ENCODE measurements around the gene PTCD1.

The PTCD1 gene

GRCh38 chr7:99459087-99459486 lies 20.5 kb upstream of the PTCD1 start:
- peak; percentile 31 for DNase-seq
- H3K9ac ChIP-seq (ENCODE audit: low read length), result no peak overlapping the region
- no peak overlapping the region for H3K27ac ChIP-seq (ENCODE audit: low read length, poor library complexity, severe bottlenecking)
- no peaks in the 10 kb centered on the region for H3K27me3 ChIP-seq (ENCODE audit: control insufficient read depth in 1 of 2, insufficient read depth in 1 of 2, low read length in 2 of 2)
- H3K23ac ChIP-seq (ENCODE audit: low read length in 2 of 2), result no peak overlapping the region
- no peak overlapping the region for H3K18ac ChIP-seq (ENCODE audit: low read depth in 1 of 2, low read length in 2 of 2)
- no peak overlapping the region for H2BK5ac ChIP-seq (ENCODE audit: low read depth, low read length, poor library complexity, severe bottlenecking)
- H3K4me1 ChIP-seq (ENCODE audit: control insufficient read depth, insufficient read depth, low read depth, low read length), result peaks cover 5% of the 10 kb centered on the region
- H2AK5ac ChIP-seq (ENCODE audit: low read length, severe bottlenecking), result no peak overlapping the region
- H3K36me3 ChIP-seq (ENCODE audit: control insufficient read depth in 1 of 2, insufficient read depth in 2 of 2, low read depth in 1 of 2, low read length in 2 of 2), result peaks cover 65 to 78% of the 10 kb centered on the region in 2 experiments
- no peak overlapping the region for H4K91ac ChIP-seq (ENCODE audit: low read length)
- peaks cover 17% of the 10 kb centered on the region for H3K79me1 ChIP-seq (replicated peaks; ENCODE audit: low read length, poor library complexity, severe bottlenecking)
- no peak overlapping the region for H2BK120ac ChIP-seq (ENCODE audit: low read depth, low read length)
- H3K14ac ChIP-seq (ENCODE audit: low read length in 2 of 2), result no peak overlapping the region
- no peak overlapping the region for H2AFZ ChIP-seq (ENCODE audit: low read depth, low read length)
- H4K8ac ChIP-seq (ENCODE audit: low read length), result no peak overlapping the region
- H2BK15ac ChIP-seq (ENCODE audit: low read depth, poor library complexity, severe bottlenecking), result no peak overlapping the region
- H3K4me3 ChIP-seq (ENCODE audit: insufficient read depth in 1 of 2, low read depth in 1 of 2, low read length in 2 of 2), result no peak overlapping the region
- H3K4ac ChIP-seq (ENCODE audit: low read depth in 1 of 2, low read length in 2 of 2), result no peak overlapping the region
- H3K9me3 ChIP-seq (ENCODE audit: control insufficient read depth, low read length), result no peaks in the 10 kb centered on the region
- no peak overlapping the region for H2BK12ac ChIP-seq (ENCODE audit: low read length in 2 of 2)
- WGBS, result 96% methylated on average over 8 of the region's 8 CpGs
- H3K4me2 ChIP-seq (ENCODE audit: low read length, poor library complexity, severe bottlenecking), result no peak overlapping the region

GRCh38 chr7:99457650-99458493 lies 19.3 kb upstream of the PTCD1 start:
- Histone ChIP-seq H3K18ac (ENCODE audit: low read depth in 1 of 2, low read length in 2 of 2) (no peak overlapping the region), H3K9me3 (ENCODE audit: control insufficient read depth, low read length) (no peaks in the 10 kb centered on the region), H2AK5ac (ENCODE audit: low read length, severe bottlenecking) (no peak overlapping the region), H3K4me2 (ENCODE audit: low read length, poor library complexity, severe bottlenecking) (no peak overlapping the region), H3K27me3 (ENCODE audit: control insufficient read depth in 1 of 2, insufficient read depth in 1 of 2, low read length in 2 of 2) (no peaks in the 10 kb centered on the region), H2BK5ac (ENCODE audit: low read depth, low read length, poor library complexity, severe bottlenecking) (no peak overlapping the region), H3K14ac (ENCODE audit: low read length in 2 of 2) (no peak overlapping the region), H3K9ac (ENCODE audit: low read length) (no peak overlapping the region), H2BK120ac (ENCODE audit: low read depth, low read length) (no peak overlapping the region), H3K79me1 (replicated peaks; ENCODE audit: low read length, poor library complexity, severe bottlenecking) (peaks cover 26% of the 10 kb centered on the region), H3K4me3 (ENCODE audit: insufficient read depth in 1 of 2, low read depth in 1 of 2, low read length in 2 of 2) (no peak overlapping the region), H3K4me1 (ENCODE audit: control insufficient read depth, insufficient read depth, low read depth, low read length) (peaks cover 3% of the 10 kb centered on the region), H2BK15ac (ENCODE audit: low read depth, poor library complexity, severe bottlenecking) (no peak overlapping the region), H3K23ac (ENCODE audit: low read length in 2 of 2) (no peak overlapping the region), H4K91ac (ENCODE audit: low read length) (no peak overlapping the region), H2AFZ (ENCODE audit: low read depth, low read length) (no peak overlapping the region), H2BK12ac (ENCODE audit: low read length in 2 of 2) (no peak overlapping the region), H3K36me3 (ENCODE audit: control insufficient read depth in 1 of 2, insufficient read depth in 2 of 2, low read depth in 1 of 2, low read length in 2 of 2) (peaks cover 71 to 82% of the 10 kb centered on the region in 2 experiments), H4K8ac (ENCODE audit: low read length) (no peak overlapping the region), H3K4ac (ENCODE audit: low read depth in 1 of 2, low read length in 2 of 2) (no peak overlapping the region), H3K27ac (ENCODE audit: low read length, poor library complexity, severe bottlenecking) (no peak overlapping the region)
- no peak for DNase-seq
- WGBS, result 92% methylated on average over 26 of the region's 26 CpGs

DNA sequence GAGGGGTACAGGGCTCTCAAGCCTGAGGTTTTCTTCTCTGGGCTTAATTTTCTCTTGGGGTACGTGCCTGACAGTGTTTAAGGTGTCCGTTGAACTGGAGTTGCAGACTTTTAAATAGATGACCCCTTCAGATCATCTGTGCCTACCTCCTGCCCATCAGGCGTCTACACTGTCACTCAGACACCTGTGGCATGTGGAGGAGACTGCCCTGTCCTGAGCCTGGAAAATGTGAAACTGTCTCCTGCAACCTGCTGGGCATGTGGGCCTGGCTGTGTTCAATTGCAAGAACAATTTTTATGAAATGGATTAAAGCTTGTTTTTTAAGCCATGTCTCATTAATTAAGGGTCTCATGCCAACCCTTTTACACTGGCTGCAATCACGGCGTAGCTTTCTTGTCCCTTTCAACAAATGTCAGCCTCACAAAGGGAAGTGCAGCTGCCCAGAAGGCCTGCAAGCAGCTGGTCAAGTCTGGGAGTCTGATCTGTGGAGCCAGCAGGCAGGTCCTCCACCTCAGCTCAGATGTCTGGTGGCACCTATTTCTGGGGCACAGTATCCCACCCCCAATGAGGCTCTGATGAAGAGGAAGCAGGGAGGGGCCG lies 18.6 kb upstream of the PTCD1 start:
- Histone ChIP-seq H2BK12ac (ENCODE audit: low read length in 2 of 2) (no peak overlapping the region), H3K27me3 (ENCODE audit: control insufficient read depth in 1 of 2, insufficient read depth in 1 of 2, low read length in 2 of 2) (no peaks in the 10 kb centered on the region), H3K79me1 (replicated peaks; ENCODE audit: low read length, poor library complexity, severe bottlenecking) (peaks cover 33% of the 10 kb centered on the region), H3K36me3 (ENCODE audit: control insufficient read depth in 1 of 2, insufficient read depth in 2 of 2, low read depth in 1 of 2, low read length in 2 of 2) (peaks cover 79 to 85% of the 10 kb centered on the region in 2 experiments), H2AK5ac (ENCODE audit: low read length, severe bottlenecking) (no peak overlapping the region), H2BK15ac (ENCODE audit: low read depth, poor library complexity, severe bottlenecking) (no peak overlapping the region), H4K91ac (ENCODE audit: low read length) (no peak overlapping the region), H3K18ac (ENCODE audit: low read depth in 1 of 2, low read length in 2 of 2) (no peak overlapping the region), H4K8ac (ENCODE audit: low read length) (no peak overlapping the region), H3K9me3 (ENCODE audit: control insufficient read depth, low read length) (no peaks in the 10 kb centered on the region), H3K4me2 (ENCODE audit: low read length, poor library complexity, severe bottlenecking) (no peak overlapping the region), H3K27ac (ENCODE audit: low read length, poor library complexity, severe bottlenecking) (no peak overlapping the region), H3K9ac (ENCODE audit: low read length) (no peak overlapping the region), H3K23ac (ENCODE audit: low read length in 2 of 2) (no peak overlapping the region), H2BK5ac (ENCODE audit: low read depth, low read length, poor library complexity, severe bottlenecking) (no peak overlapping the region), H2AFZ (ENCODE audit: low read depth, low read length) (no peak overlapping the region), H3K4ac (ENCODE audit: low read depth in 1 of 2, low read length in 2 of 2) (no peak overlapping the region), H2BK120ac (ENCODE audit: low read depth, low read length) (no peak overlapping the region), H3K14ac (ENCODE audit: low read length in 2 of 2) (no peak overlapping the region), H3K4me3 (ENCODE audit: insufficient read depth in 1 of 2, low read depth in 1 of 2, low read length in 2 of 2) (no peak overlapping the region), H3K4me1 (ENCODE audit: control insufficient read depth, insufficient read depth, low read depth, low read length) (peaks cover 5% of the 10 kb centered on the region)
- DNase-seq, result no peak
- 93% methylated on average over 6 of the region's 6 CpGs for WGBS

GRCh38 chr7:99456288-99456687 lies 17.7 kb upstream of the PTCD1 start:
- H3K27me3 ChIP-seq (ENCODE audit: control insufficient read depth in 1 of 2, insufficient read depth in 1 of 2, low read length in 2 of 2), result no peaks in the 10 kb centered on the region
- no peak overlapping the region for H3K23ac ChIP-seq (ENCODE audit: low read length in 2 of 2)
- H4K91ac ChIP-seq (ENCODE audit: low read length), result no peak overlapping the region
- no peak overlapping the region for H3K4me3 ChIP-seq (ENCODE audit: insufficient read depth in 1 of 2, low read depth in 1 of 2, low read length in 2 of 2)
- no peak overlapping the region for H2BK12ac ChIP-seq (ENCODE audit: low read length in 2 of 2)
- no peak for DNase-seq
- H3K18ac ChIP-seq (ENCODE audit: low read depth in 1 of 2, low read length in 2 of 2), result no peak overlapping the region
- peaks cover 83 to 93% of the 10 kb centered on the region in 2 experiments for H3K36me3 ChIP-seq (ENCODE audit: control insufficient read depth in 1 of 2, insufficient read depth in 2 of 2, low read depth in 1 of 2, low read length in 2 of 2)
- H3K4ac ChIP-seq (ENCODE audit: low read depth in 1 of 2, low read length in 2 of 2), result peak overlapping the region in 1 of 2 experiments; percentile 9
- H2AK5ac ChIP-seq (ENCODE audit: low read length, severe bottlenecking), result no peak overlapping the region
- no peak overlapping the region for H3K27ac ChIP-seq (ENCODE audit: low read length, poor library complexity, severe bottlenecking)
- peaks cover 5% of the 10 kb centered on the region for H3K4me1 ChIP-seq (ENCODE audit: control insufficient read depth, insufficient read depth, low read depth, low read length)
- H2BK120ac ChIP-seq (ENCODE audit: low read depth, low read length), result no peak overlapping the region
- peaks cover 39% of the 10 kb centered on the region for H3K79me1 ChIP-seq (replicated peaks; ENCODE audit: low read length, poor library complexity, severe bottlenecking)
- no peak overlapping the region for H2BK15ac ChIP-seq (ENCODE audit: low read depth, poor library complexity, severe bottlenecking)
- H3K4me2 ChIP-seq (ENCODE audit: low read length, poor library complexity, severe bottlenecking), result no peak overlapping the region
- no peak overlapping the region for H4K8ac ChIP-seq (ENCODE audit: low read length)
- WGBS, result 91% methylated on average over 13 of the region's 13 CpGs
- no peak overlapping the region for H2BK5ac ChIP-seq (ENCODE audit: low read depth, low read length, poor library complexity, severe bottlenecking)
- no peaks in the 10 kb centered on the region for H3K9me3 ChIP-seq (ENCODE audit: control insufficient read depth, low read length)
- no peak overlapping the region for H3K14ac ChIP-seq (ENCODE audit: low read length in 2 of 2)
- H2AFZ ChIP-seq (ENCODE audit: low read depth, low read length), result no peak overlapping the region
- no peak overlapping the region for H3K9ac ChIP-seq (ENCODE audit: low read length)
